Gastroesophageal sphincter (tissue), 4 donors: Measurements from ENCODE around the gene CPAMD8. TPM values are rescaled to one million over a fixed set of nuclear protein-coding genes. Genes with fewer than 3 reads are reported as not detected.
"Not testable (repeated sequence)": the region's sequence is repeated elsewhere in the genome, so short reads cannot be mapped to it uniquely, and the experiment has no call there.

Source experiments
- ATAC-seq: fragments of 150-250 bp; one replicate; pipeline ENCODE4 v1.9.1; 2016; ENCODE audit warnings: mild to moderate bottlenecking, moderate library complexity
- H3K27ac ChIP-seq, 4 donors: fragments of 200-600 bp; sonication (generic) in 3 of 4; 1 replicate in 3 of 4; 2 replicates in 1 of 4; pipeline ENCODE4 v1.5.1; 2016 to 2019
- H3K27me3 ChIP-seq: fragments of 200-600 bp; sonication (generic); one replicate; pipeline ENCODE4 v1.5.1; 2019
- H3K36me3 ChIP-seq, 2 donors: fragments of 200-600 bp; sonication (generic); one replicate each; pipeline ENCODE4 v1.5.1; 2019; ENCODE audit warnings: control low read depth in 1 of 2
- H3K4me1 ChIP-seq, 3 donors: fragments of 200-600 bp; sonication (generic); 1 replicate in 2 of 3; 2 replicates in 1 of 3; pipeline ENCODE4 v1.5.1; 2016 to 2019; ENCODE audit warnings: control low read depth in 2 of 3
- H3K4me3 ChIP-seq, 2 donors: fragments of 200-600 bp; sonication (generic); one replicate each; pipeline ENCODE4 v1.5.1; 2019; ENCODE audit warnings: mild to moderate bottlenecking in 1 of 2, moderate library complexity in 1 of 2
- H3K9me3 ChIP-seq, 3 donors: fragments of 200-600 bp; sonication (generic); one replicate each; pipeline ENCODE4 v1.5.1; 2017 to 2019; ENCODE audit warnings: control low read depth in 2 of 3
- CTCF ChIP-seq, 4 experiments: fragments of 200-600 bp in 2 of 4; fragments of 450-650 bp in 2 of 4; sonication (generic) in 1 of 4; IDR thresholded peaks; one replicate each; pipeline ENCODE4 v1.5.1; 2017 to 2019; ENCODE audit warnings: antibody characterized with exemption in 4 of 4, mild to moderate bottlenecking in 2 of 4, moderate library complexity in 2 of 4
- EP300 ChIP-seq: sonication (generic); formaldehyde crosslinking; IDR thresholded peaks from one replicate; pipeline ENCODE4 v1.6.1; 2017; ENCODE audit warnings: antibody characterized with exemption, mild to moderate bottlenecking
- POLR2A ChIP-seq, 2 donors: fragments of 450-650 bp; IDR thresholded peaks; one replicate each; pipeline ENCODE4 v1.6.1; 2017; ENCODE audit warnings: antibody characterized with exemption in 2 of 2, mild to moderate bottlenecking in 2 of 2, moderate library complexity in 1 of 2
- POLR2AphosphoS5 ChIP-seq: sonication (generic); formaldehyde crosslinking; IDR thresholded peaks from one replicate; pipeline ENCODE4 v1.6.1; 2017; ENCODE audit warnings: antibody characterized with exemption
- WGBS, 2 donors: methylation state at CpG; one replicate each; pipeline ENCODE4 v1.1.5; 2018; ENCODE audit warnings: low coverage in 1 of 2; 5-methylcytosine and 5-hydroxymethylcytosine counted together
- total RNA-seq, 4 donors: library from RNA; depleted of rRNA; stranded (reverse); fragments of >200 nt; gene quantifications; one replicate each; pipeline ENCODE4 v1.1.0, GENCODE V29; 2016

CPAMD8 gene
- total RNA-seq, 4 donors from 2014 or later = 6.9 to 12.0 (median 9.2) TPM

- H3K27me3 ChIP-seq = peaks cover 4% of the 10 kb centered on the region
- TF ChIP-seq POLR2A (IDR thresholded peaks at IDR 0.05) = no peak
- TF ChIP-seq EP300 = no peak
- TF ChIP-seq POLR2AphosphoS5 = no peak
- no peak for TF ChIP-seq CTCF (IDR thresholded peaks at IDR 0.05)
- no peaks in the 10 kb centered on the region for H3K9me3 ChIP-seq
- no peak overlapping the region for H3K27ac ChIP-seq
- no peaks in the 10 kb centered on the region for H3K36me3 ChIP-seq
- H3K4me3 ChIP-seq = no peak overlapping the region
- ATAC-seq = no peak
- no peaks in the 10 kb centered on the region for H3K4me1 ChIP-seq
- 13 to 65% methylated on average over 2 to 6 of the region's 6 CpGs for WGBS, 2 donors
Measured at GRCh38 chr19:16942583-16942982, 84.0 kb downstream of the CPAMD8 start.

GRCh38 chr19:16940626-16941025, 86.0 kb downstream of the CPAMD8 start:
- 69 to 80% methylated on average over 2 to 7 of the region's 9 CpGs for whole genome bisulfite sequencing, 2 donors
- Histone ChIP-seq H3K4me1 (no peaks in the 10 kb centered on the region), H3K4me3 (no peak overlapping the region), H3K9me3 (no peaks in the 10 kb centered on the region), H3K27ac (no peak overlapping the region), H3K36me3 (no peaks in the 10 kb centered on the region), H3K27me3 (peaks cover 4% of the 10 kb centered on the region)
- TF ChIP-seq POLR2AphosphoS5 (no peak), POLR2A (IDR thresholded peaks at IDR 0.05) (no peak), CTCF (IDR thresholded peaks at IDR 0.05) (no peak)
- ATAC-seq = no peak

GRCh38 chr19:16940063-16940462, 86.5 kb downstream of the CPAMD8 start:
- not testable (repeated sequence) for H3K27me3 ChIP-seq, H3K4me1 ChIP-seq, H3K27ac ChIP-seq, H3K4me3 ChIP-seq, H3K36me3 ChIP-seq, H3K9me3 ChIP-seq, ATAC-seq
- WGBS, 2 donors = 95 to 100% methylated on average over 2 to 3 of the region's 7 CpGs

- 87 to 100% methylated on average over 2 to 3 of the region's 11 CpGs for WGBS, 2 donors
- no peak for ATAC-seq
- peaks cover 0 to 19% (median 0%) of the 10 kb centered on the region in 3 donors for H3K9me3 ChIP-seq
Measured at GRCh38 chr19:16938211-16938610, 88.4 kb downstream of the CPAMD8 start.

GRCh38 chr19:16937796-16938195, 88.8 kb downstream of the CPAMD8 start:
- not testable (repeated sequence) for H3K27ac ChIP-seq, ATAC-seq, H3K36me3 ChIP-seq, H3K4me3 ChIP-seq, H3K27me3 ChIP-seq, H3K4me1 ChIP-seq
- 80 to 97% methylated on average over 3 to 5 of the region's 12 CpGs for WGBS, 2 donors
- H3K9me3 ChIP-seq = peaks cover 0 to 19% (median 0%) of the 10 kb centered on the region in 3 donors

More at GRCh38 chr19:16938211-16938610, 88.4 kb downstream of the CPAMD8 start:
- Histone ChIP-seq H3K27me3 (peaks cover 4% of the 10 kb centered on the region), H3K27ac (no peak overlapping the region), H3K4me1 (no peaks in the 10 kb centered on the region), H3K4me3 (no peak overlapping the region), H3K36me3 (no peaks in the 10 kb centered on the region)
- TF ChIP-seq CTCF (IDR thresholded peaks at IDR 0.05) = no peak
- no peak for TF ChIP-seq POLR2AphosphoS5
- no peak for TF ChIP-seq POLR2A (IDR thresholded peaks at IDR 0.05)

- no peak for TF ChIP-seq POLR2A (IDR thresholded peaks at IDR 0.05)
- TF ChIP-seq EP300 = no peak
- TF ChIP-seq POLR2AphosphoS5 = no peak
- no peak for TF ChIP-seq CTCF (IDR thresholded peaks at IDR 0.05)
- Histone ChIP-seq H3K9me3 (peaks cover 0 to 19% (median 0%) of the 10 kb centered on the region in 3 donors), H3K4me1 (no peaks in the 10 kb centered on the region), H3K27ac (no peak overlapping the region), H3K36me3 (no peaks in the 10 kb centered on the region), H3K4me3 (no peak overlapping the region), H3K27me3 (peaks cover 4% of the 10 kb centered on the region)
- ATAC-seq = no peak
- 83% methylated on average over 2 of the region's 2 CpGs; no CpG with 5 or more reads in 1 of the 2 donors for WGBS, 2 donors
Measured at GRCh38 chr19:16936901-16937300, 89.7 kb downstream of the CPAMD8 start.
